GM04504 (cell line): ENCODE data around the gene GRIA3.
"Not testable (repeated sequence)": the region's sequence is repeated elsewhere in the genome, so short reads cannot be mapped to it uniquely, and the experiment has no call there.

ENCODE experiments used
- DNase-seq: peaks from one replicate; pipeline ENCODE4 v3.0.0-alpha.2; 2012; ENCODE audit warnings: low read depth

The GRIA3 gene

DNA sequence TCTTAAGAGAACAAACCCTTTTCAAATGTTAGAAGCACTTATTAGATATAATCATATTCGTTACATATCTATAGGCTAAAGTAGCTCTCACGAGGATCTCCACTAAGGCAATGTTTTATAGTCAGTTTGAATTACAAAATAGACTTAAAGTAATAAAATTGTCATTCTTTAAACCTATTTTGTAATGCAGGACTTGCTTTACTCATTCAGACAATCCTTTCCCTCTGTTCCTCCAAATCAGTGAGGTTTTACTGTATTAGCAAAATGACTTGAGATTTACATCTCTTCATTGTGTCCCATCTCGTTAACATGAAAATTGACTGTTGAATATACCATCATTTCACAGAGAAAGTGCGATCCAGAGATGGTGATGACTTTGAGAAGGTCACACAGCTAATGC, 284.4 kb downstream of the GRIA3 start:
- DNase-seq: no peak

DNA sequence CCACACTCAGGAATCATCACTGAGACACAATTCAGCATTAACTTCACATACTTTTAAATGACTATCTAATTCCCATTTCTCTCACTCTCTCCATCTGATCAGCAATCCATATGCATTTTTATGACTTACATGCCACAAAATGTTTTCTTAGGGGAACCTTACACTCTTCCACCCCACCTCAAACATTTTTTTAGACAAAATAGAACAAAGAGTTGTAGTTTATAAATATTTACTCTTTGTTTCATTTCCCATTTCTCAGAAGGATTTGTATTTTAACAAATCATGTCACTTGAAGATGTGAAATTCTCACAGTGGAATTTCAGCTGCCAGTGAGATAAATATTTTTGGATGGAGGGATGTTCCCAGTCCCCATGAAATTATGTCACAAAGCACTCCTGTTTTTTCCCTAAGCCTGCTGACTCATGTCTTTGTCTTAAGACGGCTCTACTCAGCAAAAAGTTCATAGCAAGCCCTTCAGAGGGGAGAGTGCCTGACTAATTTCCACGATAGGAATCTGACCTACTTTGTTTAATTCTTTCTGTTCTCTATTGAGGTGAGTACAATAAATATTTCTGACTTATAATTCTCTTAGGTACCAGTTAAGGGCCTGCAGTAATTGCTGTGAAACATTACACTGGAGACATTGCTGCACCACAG, 291.1 kb downstream of the GRIA3 start:
- DNase-seq: no peak

GRCh38 chrX:123476611-123477219, 292.6 kb downstream of the GRIA3 start:
- no peak for DNase-seq

GRCh38 chrX:123477673-123478072, 293.6 kb downstream of the GRIA3 start:
- no peak for DNase-seq

- no peak for DNase-seq
Measured at GRCh38 chrX:123481913-123482851, 298.1 kb downstream of the GRIA3 start.

DNA sequence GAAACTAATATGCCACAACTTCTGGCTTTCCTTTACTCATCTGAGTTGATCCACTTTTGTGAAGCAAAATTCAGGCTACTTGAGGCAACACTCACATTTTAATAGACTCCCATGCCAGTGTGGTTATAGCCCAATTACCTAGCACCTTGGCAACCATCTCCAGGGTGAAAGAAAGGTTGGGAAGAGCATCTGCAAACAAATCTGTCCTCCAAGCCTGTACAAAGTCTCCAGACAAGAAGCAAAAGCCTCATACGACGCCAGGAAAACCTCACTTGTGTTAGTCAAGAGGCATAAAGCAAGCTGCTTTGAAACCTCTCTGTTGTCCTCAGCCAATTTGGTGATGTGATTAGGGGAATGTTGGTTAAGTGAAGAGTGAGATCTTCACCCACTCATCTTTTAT, 302.2 kb downstream of the GRIA3 start:
- no peak for DNase-seq

GRCh38 chrX:123487236-123487635, 303.2 kb downstream of the GRIA3 start:
- DNase-seq: no peak

DNA sequence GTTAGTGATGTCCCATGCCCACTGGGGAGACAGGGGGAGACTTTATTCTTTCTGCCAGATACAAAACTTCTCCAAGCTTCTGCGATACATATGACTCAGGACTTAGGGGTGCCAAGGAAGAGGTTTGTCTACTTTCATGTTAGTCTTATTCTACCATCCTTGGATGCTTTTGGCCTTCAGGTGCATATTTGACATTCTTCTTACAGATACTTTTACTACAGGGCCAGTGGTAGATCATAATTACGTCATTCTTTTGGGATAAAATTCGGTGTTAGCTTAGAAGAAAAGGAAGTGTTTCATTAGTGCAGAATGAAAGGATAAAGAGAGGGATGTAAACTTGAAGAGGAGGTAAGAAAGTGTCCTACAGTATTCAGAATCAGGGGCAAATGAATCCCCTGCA, 303.6 kb downstream of the GRIA3 start:
- no peak for DNase-seq

GRCh38 chrX:123489011-123489410, 304.9 kb downstream of the GRIA3 start:
- no peak for DNase-seq

GRCh38 chrX:123493857-123494256, 309.8 kb downstream of the GRIA3 start:
- no peak for DNase-seq

GRCh38 chrX:123499787-123500186, 315.7 kb downstream of the GRIA3 start:
- no peak for DNase-seq

DNA sequence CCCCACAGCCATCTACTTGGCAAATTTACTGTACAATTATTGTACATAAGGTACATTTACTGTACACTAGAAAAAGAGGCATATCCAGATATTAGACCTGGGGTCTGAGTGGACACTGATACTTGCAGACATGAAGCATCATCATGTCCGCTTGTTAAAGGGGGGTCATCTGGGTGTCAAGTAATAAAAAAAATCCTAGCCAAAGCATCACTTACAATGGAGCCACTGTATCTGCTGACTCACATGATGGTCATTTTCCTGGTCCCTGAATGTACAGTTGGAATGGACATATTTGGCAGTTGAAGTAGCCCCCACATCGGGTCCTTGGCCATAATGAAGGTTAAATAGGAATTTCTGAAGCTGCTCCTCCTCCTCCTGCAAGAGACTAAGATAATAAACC, 320.0 kb downstream of the GRIA3 start:
- DNase-seq: no peak

DNA sequence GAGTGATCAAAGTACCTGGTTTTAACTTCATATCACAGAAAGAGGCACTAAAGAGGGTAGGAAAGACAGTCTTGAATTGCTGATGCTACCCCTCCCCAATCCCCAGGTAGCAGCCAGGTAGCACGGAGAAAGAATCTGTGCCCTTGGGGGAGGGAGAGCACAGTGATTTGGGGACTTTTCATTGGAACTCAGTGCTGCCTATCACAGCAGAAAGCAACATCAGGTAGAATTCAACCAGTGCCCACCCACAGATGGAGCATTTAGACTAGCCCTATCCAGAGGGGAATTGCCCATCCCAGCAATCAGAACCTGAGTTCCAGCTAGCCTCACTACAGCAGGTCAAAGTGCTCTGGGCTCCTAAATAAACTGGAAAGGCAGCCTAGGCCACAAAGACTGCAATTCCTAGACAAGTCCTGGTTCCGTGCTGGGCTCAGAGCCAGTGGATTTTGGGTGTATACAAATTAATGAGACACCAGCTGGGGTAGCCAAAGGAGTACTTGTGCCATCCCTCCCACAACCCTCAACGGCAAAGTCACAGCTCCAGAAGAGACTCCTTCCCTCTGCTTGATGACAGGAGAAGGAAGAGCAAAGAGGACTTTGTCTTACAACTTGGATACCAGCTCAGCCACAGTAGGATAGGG, 320.7 kb downstream of the GRIA3 start:
- DNase-seq: no peak

- no peak for DNase-seq
Measured at GRCh38 chrX:123513585-123514278, 329.7 kb downstream of the GRIA3 start.

DNA sequence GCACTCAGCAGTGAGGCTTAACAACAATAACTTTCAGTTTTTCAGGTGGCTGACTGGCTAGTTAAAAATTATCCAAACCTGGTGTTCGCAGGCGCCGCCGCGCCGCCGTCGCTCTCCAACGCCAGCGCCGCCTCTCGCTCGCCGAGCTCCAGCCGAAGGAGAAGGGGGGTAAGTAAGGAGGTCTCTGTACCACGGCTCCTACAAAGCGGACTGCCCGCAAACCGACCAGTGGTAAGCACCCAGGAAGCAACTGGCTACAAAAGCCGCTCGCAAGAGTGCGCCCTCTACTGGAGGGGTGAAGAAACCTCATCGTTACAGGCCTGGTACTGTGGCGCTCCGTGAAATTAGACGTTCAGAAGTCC, 330.2 kb downstream of the GRIA3 start:
- DNase-seq: not testable (repeated sequence)

- DNase-seq: no peak
Measured at GRCh38 chrX:123518791-123519190, 334.7 kb downstream of the GRIA3 start.

GRCh38 chrX:123525123-123525725, 341.1 kb downstream of the GRIA3 start:
- DNase-seq: no peak

GRCh38 chrX:123530726-123531125, 346.6 kb downstream of the GRIA3 start:
- not testable (repeated sequence) for DNase-seq
